ENCODE data around the gene PLA2G6. TPM values are rescaled to one million over a fixed set of nuclear protein-coding genes. Genes with fewer than 3 reads are reported as not detected.
A peak's percentile ranks its signal among the peaks of the same experiment; 100 is the strongest.

The PLA2G6 gene
- total and polyA plus RNA-seq, 8 donors = 6.0 to 68.3 (median 25.8) TPM

DNA sequence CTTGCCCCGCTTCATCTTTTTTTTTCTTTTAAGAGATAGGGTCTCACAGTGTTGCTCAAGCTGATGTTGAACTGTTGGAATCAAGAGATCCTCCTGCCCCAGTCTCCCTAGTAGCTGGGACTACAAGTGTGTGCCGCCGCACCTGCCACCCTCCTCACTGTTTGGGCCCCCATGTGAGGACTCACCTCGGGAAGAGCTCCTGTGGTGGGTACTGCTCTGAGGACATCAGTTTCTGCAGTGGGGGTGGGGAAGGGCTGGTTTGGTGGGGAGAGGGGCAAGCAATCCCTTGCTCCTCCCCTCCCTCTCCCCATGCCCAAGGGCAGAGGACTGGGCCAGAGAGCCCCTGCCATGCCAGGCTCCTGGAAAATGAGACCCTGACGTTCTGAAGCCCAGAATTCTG lies 96.1 kb downstream of the PLA2G6 start:
- TF ChIP-seq, protein P1, sequence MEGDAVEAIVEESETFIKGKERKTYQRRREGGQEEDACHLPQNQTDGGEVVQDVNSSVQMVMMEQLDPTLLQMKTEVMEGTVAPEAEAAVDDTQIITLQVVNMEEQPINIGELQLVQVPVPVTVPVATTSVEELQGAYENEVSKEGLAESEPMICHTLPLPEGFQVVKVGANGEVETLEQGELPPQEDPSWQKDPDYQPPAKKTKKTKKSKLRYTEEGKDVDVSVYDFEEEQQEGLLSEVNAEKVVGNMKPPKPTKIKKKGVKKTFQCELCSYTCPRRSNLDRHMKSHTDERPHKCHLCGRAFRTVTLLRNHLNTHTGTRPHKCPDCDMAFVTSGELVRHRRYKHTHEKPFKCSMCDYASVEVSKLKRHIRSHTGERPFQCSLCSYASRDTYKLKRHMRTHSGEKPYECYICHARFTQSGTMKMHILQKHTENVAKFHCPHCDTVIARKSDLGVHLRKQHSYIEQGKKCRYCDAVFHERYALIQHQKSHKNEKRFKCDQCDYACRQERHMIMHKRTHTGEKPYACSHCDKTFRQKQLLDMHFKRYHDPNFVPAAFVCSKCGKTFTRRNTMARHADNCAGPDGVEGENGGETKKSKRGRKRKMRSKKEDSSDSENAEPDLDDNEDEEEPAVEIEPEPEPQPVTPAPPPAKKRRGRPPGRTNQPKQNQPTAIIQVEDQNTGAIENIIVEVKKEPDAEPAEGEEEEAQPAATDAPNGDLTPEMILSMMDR (IDR thresholded peaks at IDR 0.05) = no peak
- no peak for TF ChIP-seq POLR2A (IDR thresholded peaks at IDR 0.05)
- no peak for TF ChIP-seq POLR2AphosphoS5 (IDR thresholded peaks at IDR 0.05)
- TF ChIP-seq EP300 (IDR thresholded peaks at IDR 0.05) = no peak
- DNase-seq = peak in 1 of 2 donors; percentile 5
- peaks cover 0 to 73% (median 37%) of the 10 kb centered on the region in 3 donors for H3K27me3 ChIP-seq
- WGBS, 5 donors = 68 to 87% (median 75%) methylated on average over 4 to 5 of the region's 5 CpGs
- H3K27ac ChIP-seq = no peak overlapping the region
- no peak overlapping the region for H3K4me3 ChIP-seq
- H3K4me1 ChIP-seq = peaks cover 28 to 40% (median 34%) of the 10 kb centered on the region in 4 donors
- intact Hi-C loops (cut with DNase I; ENCODE audit: low total_unique reads) = no loop called here
- no peaks in the 10 kb centered on the region for H3K9me3 ChIP-seq
- H3K36me3 ChIP-seq = peaks cover 0 to 22% (median 10%) of the 10 kb centered on the region in 4 donors

DNA sequence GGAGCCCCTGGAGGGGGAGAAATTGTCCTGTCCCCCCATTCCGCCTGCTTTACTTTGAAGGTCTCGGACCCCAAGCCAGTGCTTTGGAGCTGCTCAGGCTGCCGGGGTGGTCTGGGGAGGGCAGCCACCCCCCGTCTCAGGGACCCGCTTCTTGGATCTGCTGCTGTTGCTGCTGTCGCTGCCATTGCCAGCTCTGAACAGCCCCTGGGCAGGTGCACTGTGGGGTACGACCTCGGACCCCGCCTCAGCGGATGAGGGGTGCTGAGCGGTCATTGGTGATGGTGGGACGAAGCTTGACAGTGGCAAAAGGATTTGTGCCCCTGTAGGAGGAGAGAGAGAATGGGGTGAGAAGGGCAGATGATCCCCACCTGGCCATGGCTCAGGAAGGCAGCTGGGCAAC lies 96.6 kb downstream of the PLA2G6 start:
- no peak for TF ChIP-seq EP300 (IDR thresholded peaks at IDR 0.05)
- no peak for TF ChIP-seq POLR2AphosphoS5 (IDR thresholded peaks at IDR 0.05)
- TF ChIP-seq, protein P1 (IDR thresholded peaks at IDR 0.05) = no peak
- TF ChIP-seq POLR2A (IDR thresholded peaks at IDR 0.05) = no peak
- DNase-seq = peak in 1 of 2 donors; percentile 2
- intact Hi-C loops (cut with DNase I; ENCODE audit: low total_unique reads) = no loop called here
- no peak overlapping the region for H3K4me3 ChIP-seq
- peaks cover 0 to 22% (median 10%) of the 10 kb centered on the region in 4 donors for H3K36me3 ChIP-seq
- H3K27ac ChIP-seq = no peak overlapping the region
- no peaks in the 10 kb centered on the region for H3K9me3 ChIP-seq
- peaks cover 30 to 41% (median 36%) of the 10 kb centered on the region in 4 donors for H3K4me1 ChIP-seq
- peaks cover 0 to 77% (median 37%) of the 10 kb centered on the region in 3 donors for H3K27me3 ChIP-seq
- 93 to 96% (median 94%) methylated on average over 12 of the region's 12 CpGs for WGBS, 5 donors

DNA sequence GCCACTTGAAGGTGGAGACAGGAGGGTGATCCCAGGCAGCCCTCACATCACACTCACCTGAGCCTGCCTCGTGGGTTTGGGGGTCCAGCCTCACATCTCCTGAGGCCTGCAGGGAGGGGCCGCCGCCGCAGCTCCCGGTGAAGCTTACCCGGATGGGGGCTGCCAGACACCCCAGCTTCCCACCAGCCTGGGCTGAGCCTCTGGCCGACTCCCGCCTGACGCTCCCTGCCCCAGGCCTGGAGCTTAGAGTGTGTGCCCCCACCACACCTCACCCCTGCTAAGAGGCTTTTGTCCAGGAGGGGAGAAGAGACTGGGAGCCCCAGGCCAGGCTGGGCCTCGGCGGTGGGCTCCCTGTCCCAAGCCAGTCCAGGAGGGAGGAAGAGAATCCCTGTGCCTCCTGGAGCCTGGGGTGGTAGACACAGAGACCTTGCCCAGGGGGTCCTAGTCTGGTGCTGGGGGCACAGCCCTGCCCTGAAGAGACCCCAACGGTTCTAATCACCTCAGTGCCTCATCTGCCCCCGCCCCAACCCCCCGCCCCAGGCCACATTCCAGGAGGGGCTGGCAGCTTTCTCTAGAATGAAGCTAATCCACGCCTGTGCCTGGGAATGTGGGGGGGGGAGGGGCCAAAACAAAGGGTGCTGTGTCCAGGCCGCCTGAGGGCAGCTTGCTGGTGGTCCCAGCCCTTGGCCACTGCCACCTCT lies 97.5 kb downstream of the PLA2G6 start, which contains the start of gene SLC16A8:
SLC16A8 (minus strand) TSS at position 254 of the 701 bp plus-strand sequence. CDS start 1,311 bp downstream, outside the sequence.
- H3K36me3 ChIP-seq = peaks cover 0 to 22% (median 10%) of the 10 kb centered on the region in 4 donors
- H3K9me3 ChIP-seq = no peaks in the 10 kb centered on the region
- H3K4me3 ChIP-seq = no peak within 1 kb of the TSS
- TF ChIP-seq EP300 (IDR thresholded peaks at IDR 0.05) = no peak
- no peak for TF ChIP-seq POLR2AphosphoS5 (IDR thresholded peaks at IDR 0.05)
- TF ChIP-seq, protein P1 (IDR thresholded peaks at IDR 0.05) = no peak
- no peak for TF ChIP-seq POLR2A (IDR thresholded peaks at IDR 0.05)
- H3K4me1 ChIP-seq = peaks cover 29 to 36% (median 33%) of the 10 kb centered on the region in 4 donors
- intact Hi-C loops (cut with DNase I; ENCODE audit: low total_unique reads) = no loop called here
- WGBS, 5 donors = 74 to 82% (median 78%) methylated on average over 12 to 16 of the region's 16 CpGs
- peaks cover 0 to 70% (median 29%) of the 10 kb centered on the region in 3 donors for H3K27me3 ChIP-seq
- peak in 1 of 2 donors; percentile 13 for DNase-seq
- no peak within 1 kb of the TSS for H3K27ac ChIP-seq

DNA sequence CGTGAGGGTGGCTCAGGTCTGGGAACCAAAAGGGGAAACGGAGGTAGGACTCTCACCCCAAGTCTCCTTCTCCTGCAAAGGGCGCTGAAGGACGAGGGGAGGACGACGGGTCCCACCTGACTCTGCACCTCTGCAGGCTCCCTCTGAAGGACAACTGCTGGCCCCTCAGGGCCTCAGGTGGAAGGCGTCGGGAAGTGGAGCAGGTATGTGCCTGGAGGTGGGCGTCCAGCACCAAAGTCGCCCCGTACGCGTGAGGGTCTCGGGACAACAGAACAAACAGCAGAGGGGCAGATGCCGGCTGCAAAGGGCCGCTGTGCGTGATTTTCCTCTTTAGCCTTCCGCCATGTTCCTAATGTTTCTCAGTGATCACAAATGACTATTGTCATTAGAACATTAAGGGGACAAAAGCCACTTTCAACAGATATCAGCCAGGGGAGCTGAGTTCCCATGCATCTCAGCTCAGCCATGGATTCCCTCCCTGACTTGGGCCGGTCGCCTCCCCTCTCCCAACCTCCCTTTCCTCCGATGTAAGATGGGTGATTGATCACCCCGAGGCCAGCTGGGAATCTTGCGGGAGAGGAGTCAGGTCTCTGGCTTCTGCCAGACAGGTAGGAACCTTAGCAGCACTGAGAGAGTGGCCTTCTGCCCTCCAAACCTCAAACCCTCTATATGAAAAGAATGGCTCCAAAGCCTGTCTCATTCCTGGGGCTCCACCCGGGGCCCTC lies 98.5 kb downstream of the PLA2G6 start:
- H3K4me3 ChIP-seq = no peak overlapping the region
- TF ChIP-seq, protein P1 (IDR thresholded peaks at IDR 0.05) = no peak
- TF ChIP-seq POLR2A (IDR thresholded peaks at IDR 0.05) = no peak
- no peak for TF ChIP-seq EP300 (IDR thresholded peaks at IDR 0.05)
- TF ChIP-seq POLR2AphosphoS5 (IDR thresholded peaks at IDR 0.05) = no peak
- peaks cover 0 to 22% (median 10%) of the 10 kb centered on the region in 4 donors for H3K36me3 ChIP-seq
- H3K4me1 ChIP-seq = peaks cover 24 to 29% (median 26%) of the 10 kb centered on the region in 4 donors
- 74 to 83% (median 76%) methylated on average over 22 to 24 of the region's 24 CpGs for WGBS, 5 donors
- intact Hi-C loops (cut with DNase I; ENCODE audit: low total_unique reads) = no loop called here
- H3K27ac ChIP-seq = no peak overlapping the region
- H3K9me3 ChIP-seq = no peaks in the 10 kb centered on the region
- peaks cover 0 to 61% (median 25%) of the 10 kb centered on the region in 3 donors for H3K27me3 ChIP-seq
- DNase-seq = peak in 1 of 2 donors; percentile 1

Measured in stomach (tissue), 9 donors.